ENCODE results near the gene DOHH.

- TF ChIP-seq, protein P1, sequence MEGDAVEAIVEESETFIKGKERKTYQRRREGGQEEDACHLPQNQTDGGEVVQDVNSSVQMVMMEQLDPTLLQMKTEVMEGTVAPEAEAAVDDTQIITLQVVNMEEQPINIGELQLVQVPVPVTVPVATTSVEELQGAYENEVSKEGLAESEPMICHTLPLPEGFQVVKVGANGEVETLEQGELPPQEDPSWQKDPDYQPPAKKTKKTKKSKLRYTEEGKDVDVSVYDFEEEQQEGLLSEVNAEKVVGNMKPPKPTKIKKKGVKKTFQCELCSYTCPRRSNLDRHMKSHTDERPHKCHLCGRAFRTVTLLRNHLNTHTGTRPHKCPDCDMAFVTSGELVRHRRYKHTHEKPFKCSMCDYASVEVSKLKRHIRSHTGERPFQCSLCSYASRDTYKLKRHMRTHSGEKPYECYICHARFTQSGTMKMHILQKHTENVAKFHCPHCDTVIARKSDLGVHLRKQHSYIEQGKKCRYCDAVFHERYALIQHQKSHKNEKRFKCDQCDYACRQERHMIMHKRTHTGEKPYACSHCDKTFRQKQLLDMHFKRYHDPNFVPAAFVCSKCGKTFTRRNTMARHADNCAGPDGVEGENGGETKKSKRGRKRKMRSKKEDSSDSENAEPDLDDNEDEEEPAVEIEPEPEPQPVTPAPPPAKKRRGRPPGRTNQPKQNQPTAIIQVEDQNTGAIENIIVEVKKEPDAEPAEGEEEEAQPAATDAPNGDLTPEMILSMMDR (IDR thresholded peaks at IDR 0.05; ENCODE audit: low read depth, low read length, missing input control): no peak
- no peak for TF ChIP-seq NR2F2 (IDR thresholded peaks at IDR 0.05)
Measured at GRCh38 chr19:3462991-3463713, 37.3 kb downstream of the DOHH start.

Measured in liver (tissue), 3 donors.